Right lobe of liver (tissue), 4 donors: ENCODE results near the gene PER2.
"Not testable (repeated sequence)": the region's sequence is repeated elsewhere in the genome, so short reads cannot be mapped to it uniquely, and the experiment has no call there.

Experiments
- POLR2A ChIP-seq: fragments of 450-650 bp; IDR thresholded peaks from one replicate; pipeline ENCODE4 v1.6.1; 2017; ENCODE audit warnings: antibody characterized with exemption, mild to moderate bottlenecking
- TF ChIP-seq, protein P1 (sequence below), 4 donors: fragments of 200-600 bp in 3 of 4; fragments of 450-650 bp in 1 of 4; IDR thresholded peaks; one replicate each; pipeline versions ENCODE4 v1.5.1 to v1.8.0; 2016 to 2022; ENCODE audit warnings: antibody characterized with exemption in 4 of 4, mild to moderate bottlenecking in 2 of 4
- donor health status: DM: no; HTN: no; CAD: no.
- donor health status: DM: no; HTN: no; CAD: no.
- donor health status: DM: no; HTN: yes; CAD: no.

DNA sequence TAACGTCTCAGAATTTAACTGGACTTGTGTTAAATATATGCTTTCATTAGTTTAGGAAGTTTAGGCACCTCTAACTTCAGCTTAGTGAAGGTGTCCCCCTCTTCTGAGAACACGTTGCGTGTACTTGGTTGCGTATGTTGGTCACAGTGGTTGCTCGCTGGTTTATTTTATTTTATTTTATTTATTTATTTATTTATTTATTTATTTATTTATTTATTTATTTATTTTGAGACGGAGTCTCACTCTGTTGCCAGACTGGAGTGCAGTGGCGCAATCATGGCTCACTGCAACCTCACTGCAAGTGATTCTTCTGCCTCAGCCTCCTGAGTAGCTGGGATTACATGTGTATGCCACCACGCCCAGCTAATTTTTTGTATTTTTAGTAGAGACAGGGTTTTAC is 47.2 kb upstream of the PER2 start:
- TF ChIP-seq, protein P1, sequence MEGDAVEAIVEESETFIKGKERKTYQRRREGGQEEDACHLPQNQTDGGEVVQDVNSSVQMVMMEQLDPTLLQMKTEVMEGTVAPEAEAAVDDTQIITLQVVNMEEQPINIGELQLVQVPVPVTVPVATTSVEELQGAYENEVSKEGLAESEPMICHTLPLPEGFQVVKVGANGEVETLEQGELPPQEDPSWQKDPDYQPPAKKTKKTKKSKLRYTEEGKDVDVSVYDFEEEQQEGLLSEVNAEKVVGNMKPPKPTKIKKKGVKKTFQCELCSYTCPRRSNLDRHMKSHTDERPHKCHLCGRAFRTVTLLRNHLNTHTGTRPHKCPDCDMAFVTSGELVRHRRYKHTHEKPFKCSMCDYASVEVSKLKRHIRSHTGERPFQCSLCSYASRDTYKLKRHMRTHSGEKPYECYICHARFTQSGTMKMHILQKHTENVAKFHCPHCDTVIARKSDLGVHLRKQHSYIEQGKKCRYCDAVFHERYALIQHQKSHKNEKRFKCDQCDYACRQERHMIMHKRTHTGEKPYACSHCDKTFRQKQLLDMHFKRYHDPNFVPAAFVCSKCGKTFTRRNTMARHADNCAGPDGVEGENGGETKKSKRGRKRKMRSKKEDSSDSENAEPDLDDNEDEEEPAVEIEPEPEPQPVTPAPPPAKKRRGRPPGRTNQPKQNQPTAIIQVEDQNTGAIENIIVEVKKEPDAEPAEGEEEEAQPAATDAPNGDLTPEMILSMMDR (IDR thresholded peaks at IDR 0.05) = not testable (repeated sequence)
- TF ChIP-seq POLR2A = not testable (repeated sequence)
